ENCODE measurements around the gene ATG4D. TPM values are rescaled to one million over a fixed set of nuclear protein-coding genes. Genes with fewer than 3 reads are reported as not detected.

The ATG4D gene
- total RNA-seq, 2 experiments from 2014 or later = 29.6 to 46.8 TPM

- BruUV-seq (replicated peaks) = no TSS peak
- H4K20me1 ChIP-seq (ENCODE audit: insufficient read depth, low read length) = no peaks in the 10 kb centered on the region
- DNase-seq (ENCODE audit: low spot score) = no peak
- no peak for TF ChIP-seq EZH2phosphoT487 (IDR thresholded peaks at IDR 0.05; ENCODE audit: borderline replicate concordance, low read depth, low read length)
- TF ChIP-seq CTCF (conservative IDR thresholded peaks at IDR 0.05; ENCODE audit: low read length) = no peak
- H3K36me3 ChIP-seq (ENCODE audit: insufficient read depth, low read length) = no peaks in the 10 kb centered on the region
- CTCF ChIA-PET (ENCODE audit: unreplicated experiment) = no interaction called here
- H3K9me3 ChIP-seq (ENCODE audit: low read length) = no peaks in the 10 kb centered on the region
- no peak overlapping the region for H2AFZ ChIP-seq (ENCODE audit: low read length)
- H3K27ac ChIP-seq (ENCODE audit: low read depth, low read length, poor library complexity, severe bottlenecking) = no peak overlapping the region
- no peak overlapping the region for H3K4me3 ChIP-seq (ENCODE audit: low read depth, low read length, poor library complexity, severe bottlenecking)
- no peak overlapping the region for H3K4me2 ChIP-seq (ENCODE audit: low read length)
- no peaks in the 10 kb centered on the region for H3K79me2 ChIP-seq (ENCODE audit: insufficient read depth, low read depth, low read length)
- H3K9me2 ChIP-seq (ENCODE audit: insufficient read depth, low read length) = no peaks in the 10 kb centered on the region
- peaks cover 31% of the 10 kb centered on the region for H3K4me1 ChIP-seq (ENCODE audit: insufficient read depth, low read length, poor library complexity, severe bottlenecking)
- intact Hi-C loops (cut with micrococcal nuclease; ENCODE audit: unreplicated experiment) = no loop called here
- POLR2A ChIA-PET = interaction anchor here (1.0 to 2.6 kb wide), 2 partner anchors 9 to 20 kb away, joined by 4 to 22 read pairs; no protein-coding TSS in a partner anchor
These were observed 39.5 kb downstream of the ATG4D start for GRCh38 chr19:10583036-10583776.

GRCh38 chr19:10586396-10586795, 42.7 kb downstream of the ATG4D start:
- Histone ChIP-seq H3K79me2 (ENCODE audit: insufficient read depth, low read depth, low read length) (no peaks in the 10 kb centered on the region), H4K20me1 (ENCODE audit: insufficient read depth, low read length) (no peaks in the 10 kb centered on the region), H3K4me3 (ENCODE audit: low read depth, low read length, poor library complexity, severe bottlenecking) (no peak overlapping the region), H3K36me3 (ENCODE audit: insufficient read depth, low read length) (no peaks in the 10 kb centered on the region), H3K9me3 (ENCODE audit: low read length) (no peaks in the 10 kb centered on the region), H3K9me2 (ENCODE audit: insufficient read depth, low read length) (no peaks in the 10 kb centered on the region), H3K4me1 (ENCODE audit: insufficient read depth, low read length, poor library complexity, severe bottlenecking) (peaks cover 28% of the 10 kb centered on the region), H3K4me2 (ENCODE audit: low read length) (no peak overlapping the region), H2AFZ (ENCODE audit: low read length) (no peak overlapping the region), H3K27ac (ENCODE audit: low read depth, low read length, poor library complexity, severe bottlenecking) (no peak overlapping the region)
- intact Hi-C loops (cut with micrococcal nuclease; ENCODE audit: unreplicated experiment) = no loop called here
- TF ChIP-seq CTCF (conservative IDR thresholded peaks at IDR 0.05; ENCODE audit: low read length) = no peak
- TF ChIP-seq EZH2phosphoT487 (IDR thresholded peaks at IDR 0.05; ENCODE audit: borderline replicate concordance, low read depth, low read length) = no peak
- DNase-seq (ENCODE audit: low spot score) = no peak
- POLR2A ChIA-PET = no interaction called here
- CTCF ChIA-PET (ENCODE audit: unreplicated experiment) = no interaction called here
- no TSS peak for BruUV-seq (replicated peaks)

Data from OCI-LY7 (cell line).